DOHH2 (cell line): ENCODE results near the gene ANXA5.

Experiments used
- CTCF ChIP-seq: fragments of 200-600 bp; sonication (generic); IDR thresholded peaks from one replicate; pipeline ENCODE4 v1.5.1; 2014; ENCODE audit warnings: antibody characterized with exemption, mild to moderate bottlenecking, low read depth, low read length; ENCODE audit not compliant: poor library complexity, severe bottlenecking
- EZH2phosphoT487 ChIP-seq: fragments of 200-600 bp; sonication (generic); IDR thresholded peaks from 2 replicates; pipeline ENCODE4 v1.6.1; 2017; ENCODE audit warnings: borderline replicate concordance, mild to moderate bottlenecking, antibody characterized with exemption, low read length, moderate library complexity, mixed read lengths

DNA sequence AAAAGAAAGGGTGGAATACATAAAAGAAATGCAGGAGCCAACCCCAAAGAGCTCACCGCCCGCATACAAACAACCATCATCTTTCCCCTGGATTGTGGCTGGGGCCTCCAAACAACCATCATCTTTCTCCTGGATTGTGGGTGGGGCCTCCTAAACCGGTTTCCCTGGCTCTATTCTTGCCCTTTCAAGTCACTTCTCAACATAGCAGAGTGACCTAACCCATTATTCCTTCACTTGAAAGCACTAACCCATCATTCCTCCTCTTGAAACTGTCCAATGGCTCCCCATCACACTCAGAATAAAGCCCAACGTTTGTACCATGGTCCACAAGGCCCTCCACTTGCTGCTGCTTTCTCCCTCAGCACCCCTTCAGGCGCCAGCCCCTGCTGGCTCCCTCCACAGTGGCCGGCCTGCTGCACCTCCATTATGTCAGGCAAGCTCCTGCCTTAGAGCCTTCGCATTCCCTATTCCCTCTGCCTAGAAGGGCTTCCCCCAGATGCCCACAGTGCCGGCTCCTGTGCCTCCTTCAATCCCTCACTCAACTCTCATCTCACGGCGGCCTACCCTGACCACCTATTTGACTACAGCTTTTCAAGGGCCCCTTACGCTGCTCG is 44.1 kb upstream of the ANXA5 start:
- TF ChIP-seq CTCF (no peak), EZH2phosphoT487 (no peak)
